ENCODE results near the gene TRMT112. TPM values are rescaled to one million over a fixed set of nuclear protein-coding genes. Genes with fewer than 3 reads are reported as not detected.

Gene TRMT112
- total and polyA plus RNA-seq, 10 of the 15 experiments (the other 5 are each of a cell fraction or from before 2014, with no cell fraction given): 212 to 455 (median 308) TPM

GRCh38 chr11:64317961-64318765, 804 bp upstream of the TRMT112 start, which contains the start of gene PRDX5 (continued):
- peak; percentile 72 for TF ChIP-seq ZNF687 (IDR thresholded peaks at IDR 0.05)
- no peak for TF ChIP-seq ZNF622 (IDR thresholded peaks at IDR 0.05)
- no peak for TF ChIP-seq E4F1 (IDR thresholded peaks at IDR 0.05; ENCODE audit: borderline replicate concordance, partially characterized antibody)
- no peak; the same call in 1 of the 2 replicates for TF ChIP-seq RB1 (IDR thresholded peaks at IDR 0.05; ENCODE audit: borderline replicate concordance)
- TF ChIP-seq FOXM1 (IDR thresholded peaks at IDR 0.05; ENCODE audit: low read depth, low read length): no peak
- TF ChIP-seq HSF1 (IDR thresholded peaks at IDR 0.05; ENCODE audit: low read depth, low read length): no peak
- peak; percentile 57; the same call in 1 of the 2 replicates for TF ChIP-seq POLR2AphosphoS5 (IDR thresholded peaks at IDR 0.05; ENCODE audit: low read length)

All from GM12878 (cell line).